Lung (tissue), 12 donors: ENCODE data around the gene KRT10. TPM values are rescaled to one million over a fixed set of nuclear protein-coding genes. Genes with fewer than 3 reads are reported as not detected.

Experiments used
- ATAC-seq: fragments of 200-7000 bp; cut with Tn5 transposase; one replicate; pipeline ENCODE4 v1.9.1; 2020; ENCODE audit warnings: moderate number of reproducible peaks; ENCODE audit not compliant: insufficient read depth, low FRiP score
- DNase-seq, 3 donors: peaks; one replicate each; pipeline ENCODE4 v3.0.0-alpha.2; 2013 to 2017
- H3K27ac ChIP-seq, 2 donors: one replicate each; pipeline ENCODE4 v1.5.1; 2013; ENCODE audit warnings: mild to moderate bottlenecking in 2 of 2, moderate library complexity in 2 of 2, control low read depth in 1 of 2, inconsistent platforms in 1 of 2, low read depth in 1 of 2, low read length in 1 of 2
- H3K27me3 ChIP-seq, 3 donors: one replicate each; pipeline ENCODE4 v1.5.1; 2013; ENCODE audit warnings: low read length in 2 of 3; ENCODE audit not compliant: control insufficient read depth in 3 of 3, insufficient read depth in 3 of 3
- H3K36me3 ChIP-seq, 4 donors: one replicate each; pipeline ENCODE4 v1.5.1; 2013; ENCODE audit warnings: low read length in 4 of 4, mild to moderate bottlenecking in 1 of 4, moderate library complexity in 1 of 4; ENCODE audit not compliant: control insufficient read depth in 4 of 4, insufficient read depth in 4 of 4
- H3K4me1 ChIP-seq, 5 donors: one replicate each; pipeline ENCODE4 v1.5.1; 2013; ENCODE audit warnings: low read length in 5 of 5, mild to moderate bottlenecking in 2 of 5, moderate library complexity in 1 of 5; ENCODE audit not compliant: control insufficient read depth in 5 of 5, insufficient read depth in 5 of 5
- H3K4me3 ChIP-seq: one replicate; pipeline ENCODE4 v1.5.1; 2013; ENCODE audit warnings: mild to moderate bottlenecking, control low read depth, moderate library complexity
- H3K9ac ChIP-seq, 2 donors: one replicate each; pipeline ENCODE4 v1.5.1; 2013; ENCODE audit warnings: low read length in 2 of 2, control low read depth in 1 of 2; ENCODE audit not compliant: insufficient read depth in 1 of 2
- H3K9me3 ChIP-seq, 4 donors: one replicate each; pipeline ENCODE4 v1.5.1; 2013; ENCODE audit warnings: low read length in 3 of 4, mild to moderate bottlenecking in 1 of 4, moderate library complexity in 1 of 4; ENCODE audit not compliant: control insufficient read depth in 4 of 4, insufficient read depth in 3 of 4
- WGBS, 2 donors: extraction: QIAGEN DNeasy Blood & Tissue Kit; methylation state at CpG; one replicate each; pipeline ENCODE4 v1.1.7; 2013; 5-methylcytosine and 5-hydroxymethylcytosine counted together
- polyA plus RNA-seq, 2 donors: library from polyadenylated mRNA; stranded (reverse); fragments of 200-250 nt; gene quantifications; one replicate each; pipeline ENCODE4 v1.2.1, GENCODE V29; 2013
- total RNA-seq, 2 donors: library from RNA; depleted of rRNA in 1 of 2; stranded (reverse); fragments of >200 nt in 1 of 2; gene quantifications; one replicate each; pipeline ENCODE4 v1.2.1, GENCODE V29; 2014 to 2021
- TF ChIP-seq, protein P1 (sequence below): IDR thresholded peaks from 2 replicates; pipeline ENCODE4 v1.5.1; 2012; ENCODE audit warnings: mild to moderate bottlenecking; ENCODE audit errors: control extremely low read depth, extremely low read depth
- donor health status: control.
- donor health status: control.
- donor health status: Bipolar disorder and iron deficiency.
- donor health status: healthy.
- donor health status: DM: yes; HTN: yes; CAD: no.

Gene KRT10
- total and polyA plus RNA-seq, 4 donors, result 4.6 to 60.6 (median 27.8) TPM

DNA sequence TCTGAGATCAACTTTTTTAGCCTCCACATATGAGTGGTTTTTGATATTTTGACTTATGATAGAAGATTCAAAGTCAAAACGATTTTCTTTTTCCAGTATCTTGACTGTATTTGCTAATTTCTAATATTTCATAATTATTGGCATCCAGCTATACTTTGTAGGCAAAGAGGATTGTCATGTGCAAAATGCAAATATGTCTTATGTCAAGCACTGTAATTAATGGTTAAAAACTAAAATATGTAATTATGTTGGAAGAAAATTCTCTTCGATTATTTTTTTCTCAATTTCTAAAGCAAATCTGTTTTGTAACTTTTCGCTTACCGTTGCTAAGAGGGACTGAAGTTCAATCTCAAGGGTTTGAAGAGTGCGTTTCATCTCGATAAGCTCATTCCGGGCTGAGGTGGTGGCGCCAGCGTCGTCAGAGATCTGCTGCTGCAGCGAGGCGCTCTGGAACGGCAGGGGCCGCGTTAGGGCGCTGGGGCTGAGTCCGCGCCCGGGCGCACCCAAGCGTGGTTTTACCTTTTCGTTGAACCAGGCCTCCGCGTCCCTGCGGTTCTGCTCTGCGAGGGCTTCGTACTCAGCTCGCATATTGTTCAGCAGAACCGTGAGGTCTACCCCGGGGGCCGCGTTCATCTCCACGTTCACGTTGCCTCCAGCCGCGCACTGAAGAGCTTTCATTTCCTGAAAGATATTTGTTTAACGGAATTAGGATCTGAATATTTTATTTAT lies 43.1 kb downstream of the KRT10 start:
- Histone ChIP-seq H3K27me3 (peaks cover 0 to 21% (median 4%) of the 10 kb centered on the region in 3 donors), H3K9me3 (no peaks in the 10 kb centered on the region), H3K4me3 (no peak overlapping the region), H3K9ac (no peak overlapping the region), H3K36me3 (no peaks in the 10 kb centered on the region), H3K4me1 (peaks cover 0 to 7% (median 0%) of the 10 kb centered on the region in 5 donors), H3K27ac (peak overlapping the region in 1 of 2 donors; percentile 11)
- ATAC-seq (peak; percentile 90), DNase-seq (peak; percentile 37 to 69 (median 61))
- 27 to 29% methylated on average over 37 of the region's 37 CpGs for WGBS, 2 donors
- TF ChIP-seq, protein P1, sequence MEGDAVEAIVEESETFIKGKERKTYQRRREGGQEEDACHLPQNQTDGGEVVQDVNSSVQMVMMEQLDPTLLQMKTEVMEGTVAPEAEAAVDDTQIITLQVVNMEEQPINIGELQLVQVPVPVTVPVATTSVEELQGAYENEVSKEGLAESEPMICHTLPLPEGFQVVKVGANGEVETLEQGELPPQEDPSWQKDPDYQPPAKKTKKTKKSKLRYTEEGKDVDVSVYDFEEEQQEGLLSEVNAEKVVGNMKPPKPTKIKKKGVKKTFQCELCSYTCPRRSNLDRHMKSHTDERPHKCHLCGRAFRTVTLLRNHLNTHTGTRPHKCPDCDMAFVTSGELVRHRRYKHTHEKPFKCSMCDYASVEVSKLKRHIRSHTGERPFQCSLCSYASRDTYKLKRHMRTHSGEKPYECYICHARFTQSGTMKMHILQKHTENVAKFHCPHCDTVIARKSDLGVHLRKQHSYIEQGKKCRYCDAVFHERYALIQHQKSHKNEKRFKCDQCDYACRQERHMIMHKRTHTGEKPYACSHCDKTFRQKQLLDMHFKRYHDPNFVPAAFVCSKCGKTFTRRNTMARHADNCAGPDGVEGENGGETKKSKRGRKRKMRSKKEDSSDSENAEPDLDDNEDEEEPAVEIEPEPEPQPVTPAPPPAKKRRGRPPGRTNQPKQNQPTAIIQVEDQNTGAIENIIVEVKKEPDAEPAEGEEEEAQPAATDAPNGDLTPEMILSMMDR, result no peak

DNA sequence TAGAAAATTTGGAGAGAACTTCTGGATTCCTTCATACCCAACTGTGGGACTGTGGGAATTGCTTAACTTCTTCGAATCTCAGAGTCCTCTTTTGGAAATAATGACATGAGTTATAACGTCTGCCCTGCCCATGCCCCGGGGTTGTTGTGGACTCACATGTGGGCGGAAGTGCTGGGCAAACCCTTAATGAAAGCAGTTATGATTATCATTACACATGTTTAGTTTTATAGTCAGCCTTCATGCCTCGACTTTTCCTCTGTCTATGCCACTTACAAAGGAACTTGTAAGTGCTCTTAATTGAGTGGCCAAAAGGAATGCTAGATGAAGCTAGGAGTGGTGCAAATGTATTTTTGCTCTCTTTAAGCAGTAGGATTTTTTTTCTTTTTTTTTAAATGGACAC lies 44.0 kb downstream of the KRT10 start:
- Histone ChIP-seq H3K36me3 (no peaks in the 10 kb centered on the region), H3K9ac (no peak overlapping the region), H3K27me3 (peaks cover 0 to 21% (median 4%) of the 10 kb centered on the region in 3 donors), H3K9me3 (no peaks in the 10 kb centered on the region), H3K4me1 (peaks cover 0 to 7% (median 0%) of the 10 kb centered on the region in 5 donors), H3K27ac (no peak overlapping the region), H3K4me3 (no peak overlapping the region)
- WGBS, 2 donors, result 63 to 75% methylated on average over 5 of the region's 5 CpGs
- no peak for ATAC-seq
- TF ChIP-seq, protein P1, result no peak
- DNase-seq, result peak in 1 of 3 donors; percentile 6

DNA sequence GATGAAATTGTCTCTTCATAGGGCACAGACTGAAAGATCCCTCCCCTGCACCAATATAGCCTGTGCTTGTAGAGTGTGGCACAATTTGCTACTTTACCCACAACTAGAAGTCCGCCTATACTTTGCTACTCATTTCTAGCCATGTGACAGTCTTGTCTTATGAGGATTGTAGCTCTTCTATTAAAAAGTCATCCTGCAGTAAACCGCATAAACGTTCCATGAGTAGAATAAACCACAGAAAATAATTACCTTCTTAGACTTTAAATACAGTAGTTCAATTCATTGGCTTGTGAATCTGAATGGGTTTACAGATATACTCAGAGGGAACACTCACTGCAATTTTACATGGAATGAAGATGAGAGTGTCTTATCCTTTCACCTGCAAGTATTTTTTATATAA lies 44.4 kb downstream of the KRT10 start:
- TF ChIP-seq, protein P1, result no peak
- H3K9ac ChIP-seq, result no peak overlapping the region
- H3K27ac ChIP-seq, result no peak overlapping the region
- peaks cover 0 to 7% (median 0%) of the 10 kb centered on the region in 5 donors for H3K4me1 ChIP-seq
- H3K36me3 ChIP-seq, result no peaks in the 10 kb centered on the region
- ATAC-seq (no peak), DNase-seq (no peak)
- WGBS, 2 donors, result 85 to 92% methylated on average over 3 of the region's 3 CpGs
- no peak overlapping the region for H3K4me3 ChIP-seq
- peaks cover 0 to 22% (median 4%) of the 10 kb centered on the region in 3 donors for H3K27me3 ChIP-seq
- no peaks in the 10 kb centered on the region for H3K9me3 ChIP-seq
